Stimulated activated naive CD8-positive, alpha-beta T cell treated with anti-CD3 and anti-CD28 coated beads, Interleukin-15, Interleukin-2, amounts not matched to agents 100 U/mL and 50 U/mL, for 24 hours (primary cell): ENCODE results near the gene OXER1.
"Not testable (repeated sequence)": the region's sequence is repeated elsewhere in the genome, so short reads cannot be mapped to it uniquely, and the experiment has no call there.

Experiments
- ATAC-seq: fragments of 150-1000 bp; cut with Tn5 transposase; one replicate; pipeline ENCODE4 v1.10.0; 2021
- DNase-seq: peaks from one replicate; pipeline ENCODE4 v3.0.0; 2021

OXER1 gene

GRCh38 chr2:42752314-42752713 is 11.6 kb downstream of the OXER1 start:
- DNase-seq (no peak), ATAC-seq (no peak)

GRCh38 chr2:42748840-42749239 is 15.1 kb downstream of the OXER1 start:
- no peak for DNase-seq
- ATAC-seq, result no peak

- no peak for DNase-seq
- no peak for ATAC-seq
These were observed 16.5 kb downstream of the OXER1 start for GRCh38 chr2:42747422-42747821.

GRCh38 chr2:42744545-42745082 is 19.3 kb downstream of the OXER1 start:
- no peak for ATAC-seq

GRCh38 chr2:42743659-42743990 is 20.3 kb downstream of the OXER1 start:
- ATAC-seq (no peak), DNase-seq (no peak)

More at GRCh38 chr2:42744545-42745082, 19.3 kb downstream of the OXER1 start:
- DNase-seq, result no peak

- DNase-seq (no peak), ATAC-seq (no peak)
These were observed 20.9 kb downstream of the OXER1 start for GRCh38 chr2:42742740-42743658.

GRCh38 chr2:42741140-42741539 is 22.8 kb downstream of the OXER1 start:
- DNase-seq, result no peak
- no peak for ATAC-seq

GRCh38 chr2:42736598-42737322 is 27.2 kb downstream of the OXER1 start:
- no peak for ATAC-seq
- no peak for DNase-seq

GRCh38 chr2:42733852-42734251 is 30.1 kb downstream of the OXER1 start:
- no peak for ATAC-seq
- no peak for DNase-seq

GRCh38 chr2:42731316-42731715 is 32.6 kb downstream of the OXER1 start:
- not testable (repeated sequence) for ATAC-seq, DNase-seq

GRCh38 chr2:42726680-42727079 is 37.3 kb downstream of the OXER1 start:
- DNase-seq, result no peak
- ATAC-seq, result no peak

- ATAC-seq, result no peak
- no peak for DNase-seq
These were observed 38.3 kb downstream of the OXER1 start for GRCh38 chr2:42725657-42726056.

- DNase-seq, result no peak
- ATAC-seq, result no peak
These were observed 39.0 kb downstream of the OXER1 start for GRCh38 chr2:42724886-42725285.

GRCh38 chr2:42723465-42723864 is 40.5 kb downstream of the OXER1 start:
- DNase-seq, result no peak
- ATAC-seq, result no peak

- DNase-seq (peak; percentile 22), ATAC-seq (peak; percentile 85)
These were observed 41.4 kb downstream of the OXER1 start for GRCh38 chr2:42722320-42723190.

- DNase-seq (no peak), ATAC-seq (no peak)
These were observed 42.0 kb downstream of the OXER1 start for GRCh38 chr2:42721898-42722297.

GRCh38 chr2:42714686-42715085 is 49.2 kb downstream of the OXER1 start:
- ATAC-seq (no peak), DNase-seq (no peak)

- DNase-seq (no peak), ATAC-seq (no peak)
These were observed 50.0 kb downstream of the OXER1 start for GRCh38 chr2:42713920-42714319.

GRCh38 chr2:42712934-42713333 is 51.0 kb downstream of the OXER1 start:
- no peak for ATAC-seq
- no peak for DNase-seq
